ENCODE results near the gene RYR1.

DNA sequence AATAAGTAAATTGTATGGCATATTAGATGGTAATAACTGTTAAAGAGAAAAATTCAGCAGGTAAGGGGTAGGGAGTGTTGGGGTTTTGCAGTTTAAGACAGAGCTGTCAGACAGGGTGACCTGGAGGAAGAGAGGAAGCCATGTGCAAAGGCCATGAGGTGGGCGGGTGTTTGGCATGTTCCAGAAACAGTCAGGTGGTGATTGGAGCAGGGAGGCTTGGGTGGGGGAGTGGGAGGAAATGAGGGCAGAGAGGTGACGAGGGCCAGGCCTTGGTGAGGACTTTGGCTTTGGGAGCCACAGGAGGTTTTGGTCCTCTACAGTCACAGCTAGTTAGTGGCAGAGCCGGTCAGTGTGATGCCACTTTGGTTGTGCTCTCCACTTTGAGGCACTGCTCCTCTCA, 20.1 kb downstream of the RYR1 start:
- TF ChIP-seq, protein P1, sequence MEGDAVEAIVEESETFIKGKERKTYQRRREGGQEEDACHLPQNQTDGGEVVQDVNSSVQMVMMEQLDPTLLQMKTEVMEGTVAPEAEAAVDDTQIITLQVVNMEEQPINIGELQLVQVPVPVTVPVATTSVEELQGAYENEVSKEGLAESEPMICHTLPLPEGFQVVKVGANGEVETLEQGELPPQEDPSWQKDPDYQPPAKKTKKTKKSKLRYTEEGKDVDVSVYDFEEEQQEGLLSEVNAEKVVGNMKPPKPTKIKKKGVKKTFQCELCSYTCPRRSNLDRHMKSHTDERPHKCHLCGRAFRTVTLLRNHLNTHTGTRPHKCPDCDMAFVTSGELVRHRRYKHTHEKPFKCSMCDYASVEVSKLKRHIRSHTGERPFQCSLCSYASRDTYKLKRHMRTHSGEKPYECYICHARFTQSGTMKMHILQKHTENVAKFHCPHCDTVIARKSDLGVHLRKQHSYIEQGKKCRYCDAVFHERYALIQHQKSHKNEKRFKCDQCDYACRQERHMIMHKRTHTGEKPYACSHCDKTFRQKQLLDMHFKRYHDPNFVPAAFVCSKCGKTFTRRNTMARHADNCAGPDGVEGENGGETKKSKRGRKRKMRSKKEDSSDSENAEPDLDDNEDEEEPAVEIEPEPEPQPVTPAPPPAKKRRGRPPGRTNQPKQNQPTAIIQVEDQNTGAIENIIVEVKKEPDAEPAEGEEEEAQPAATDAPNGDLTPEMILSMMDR (IDR thresholded peaks at IDR 0.05; ENCODE audit: low read depth, low read length) = no peak
- TF ChIP-seq POLR2A (IDR thresholded peaks at IDR 0.05; ENCODE audit: extremely low read depth, insufficient read length) (no peak), MYC (IDR thresholded peaks at IDR 0.05; ENCODE audit: low read depth, low read length) (no peak)
- TF ChIP-seq, protein P2, sequence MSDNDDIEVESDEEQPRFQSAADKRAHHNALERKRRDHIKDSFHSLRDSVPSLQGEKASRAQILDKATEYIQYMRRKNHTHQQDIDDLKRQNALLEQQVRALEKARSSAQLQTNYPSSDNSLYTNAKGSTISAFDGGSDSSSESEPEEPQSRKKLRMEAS (IDR thresholded peaks at IDR 0.05; ENCODE audit: low read depth, low read length) = no peak
